Upper lobe of left lung (tissue), 4 donors: ENCODE results near the gene LCORL.

Experiments used
- CTCF ChIP-seq, 6 experiments: fragments of 450-650 bp in 4 of 6; fragments of 200-600 bp in 2 of 6; sonication (generic) in 2 of 6; IDR thresholded peaks; one replicate each; pipeline ENCODE4 v1.5.1; 2016 to 2019; ENCODE audit warnings: antibody characterized with exemption in 6 of 6
- EP300 ChIP-seq, 4 donors: sonication (generic); formaldehyde crosslinking; IDR thresholded peaks; one replicate each; pipeline ENCODE4 v1.5.1; 2017; ENCODE audit warnings: antibody characterized with exemption in 4 of 4, control low read depth in 2 of 4
- POLR2A ChIP-seq, 4 donors: fragments of 450-650 bp; IDR thresholded peaks; one replicate each; pipeline ENCODE4 v1.5.1; 2016 to 2017; ENCODE audit warnings: antibody characterized with exemption in 4 of 4, mild to moderate bottlenecking in 2 of 4
- POLR2AphosphoS5 ChIP-seq, 2 donors: sonication (generic); formaldehyde crosslinking; IDR thresholded peaks; one replicate each; pipeline ENCODE4 v1.5.1; 2017; ENCODE audit warnings: antibody characterized with exemption in 2 of 2

GRCh38 chr4:17876943-17877342 lies 144.6 kb downstream of the LCORL start:
- TF ChIP-seq CTCF (IDR thresholded peaks at IDR 0.05) (no peak), POLR2A (IDR thresholded peaks at IDR 0.05) (no peak), POLR2AphosphoS5 (IDR thresholded peaks at IDR 0.05) (no peak), EP300 (IDR thresholded peaks at IDR 0.05) (no peak)
